Measurements from ENCODE around the gene LRFN2. TPM values are rescaled to one million over a fixed set of nuclear protein-coding genes. Genes with fewer than 3 reads are reported as not detected.

LRFN2 gene
- polyA plus RNA-seq, 1 donor (not counting 4 experiments of a cell fraction or from before 2014, with no cell fraction given): not detected

- DNase-seq (ENCODE audit: low read depth, low spot score) (peak; percentile 32), FAIRE-seq (peak; percentile 49)
- H3K27me3 ChIP-seq (ENCODE audit: control insufficient read depth, extremely low read depth, insufficient read depth, low read length): no peaks in the 10 kb centered on the region
- no peak overlapping the region for H3K9ac ChIP-seq (ENCODE audit: control insufficient read depth, extremely low read depth, insufficient read depth, low read length)
- TF ChIP-seq EZH2 (IDR thresholded peaks at IDR 0.05; ENCODE audit: low read length): no peak
- no peak for TF ChIP-seq CTCF (optimal IDR thresholded peaks at IDR 0.05 in 1 of 3, IDR thresholded peaks at IDR 0.05 in 1 of 3, conservative IDR thresholded peaks at IDR 0.05 in 1 of 3; ENCODE audit: extremely low read depth in 1 of 3, insufficient read depth in 2 of 3, low read length in 3 of 3)
- dilution Hi-C loops (cut with MboI; ENCODE audit: extremely low pct_ligation_motif_present, low sequenced_read_pairs): no loop called here
- H3K4me3 ChIP-seq (ENCODE audit: control insufficient read depth in 2 of 3, extremely low read depth in 1 of 3, insufficient read depth in 2 of 3, low read depth in 1 of 3, low read length in 3 of 3): no peak overlapping the region
- H2AFZ ChIP-seq (ENCODE audit: control insufficient read depth, low read length): no peak overlapping the region
- no peaks in the 10 kb centered on the region for H4K20me1 ChIP-seq (ENCODE audit: control insufficient read depth, extremely low read depth, insufficient read depth, low read length)
- H3K4me1 ChIP-seq (ENCODE audit: control insufficient read depth, extremely low read depth, insufficient read depth, low read length): peaks cover 3% of the 10 kb centered on the region
- no peak overlapping the region for H3K27ac ChIP-seq (ENCODE audit: control insufficient read depth, insufficient read depth, low read length)
- H3K9me3 ChIP-seq (ENCODE audit: control insufficient read depth, low read depth, low read length): no peaks in the 10 kb centered on the region
- H3K79me2 ChIP-seq (ENCODE audit: control insufficient read depth, insufficient read depth, low read length): no peaks in the 10 kb centered on the region
- no peaks in the 10 kb centered on the region for H3K9me1 ChIP-seq (ENCODE audit: control insufficient read depth, extremely low read depth, insufficient read depth, low read length)
- H3K4me2 ChIP-seq (ENCODE audit: control insufficient read depth, extremely low read depth, insufficient read depth, low read depth, low read length): peak overlapping the region; percentile 36
- H3K36me3 ChIP-seq (ENCODE audit: control insufficient read depth in 2 of 2, extremely low read depth in 1 of 2, insufficient read depth in 2 of 2, low read length in 2 of 2): no peaks in the 10 kb centered on the region
Observed at GRCh38 chr6:40371621-40372020, 215.5 kb downstream of the LRFN2 start.

GRCh38 chr6:40371095-40371494, 216.1 kb downstream of the LRFN2 start:
- H3K27ac ChIP-seq (ENCODE audit: control insufficient read depth, insufficient read depth, low read length): no peak overlapping the region
- no peak overlapping the region for H3K9ac ChIP-seq (ENCODE audit: control insufficient read depth, extremely low read depth, insufficient read depth, low read length)
- H3K9me3 ChIP-seq (ENCODE audit: control insufficient read depth, low read depth, low read length): no peaks in the 10 kb centered on the region
- FAIRE-seq (no peak), DNase-seq (ENCODE audit: low read depth, low spot score) (no peak)
- no peaks in the 10 kb centered on the region for H3K36me3 ChIP-seq (ENCODE audit: control insufficient read depth in 2 of 2, extremely low read depth in 1 of 2, insufficient read depth in 2 of 2, low read length in 2 of 2)
- H3K27me3 ChIP-seq (ENCODE audit: control insufficient read depth, extremely low read depth, insufficient read depth, low read length): no peaks in the 10 kb centered on the region
- H3K4me2 ChIP-seq (ENCODE audit: control insufficient read depth, extremely low read depth, insufficient read depth, low read depth, low read length): peak overlapping the region; percentile 27
- peaks cover 3% of the 10 kb centered on the region for H3K4me1 ChIP-seq (ENCODE audit: control insufficient read depth, extremely low read depth, insufficient read depth, low read length)
- no peak overlapping the region for H2AFZ ChIP-seq (ENCODE audit: control insufficient read depth, low read length)
- H3K4me3 ChIP-seq (ENCODE audit: control insufficient read depth in 2 of 3, extremely low read depth in 1 of 3, insufficient read depth in 2 of 3, low read depth in 1 of 3, low read length in 3 of 3): no peak overlapping the region
- TF ChIP-seq CTCF (optimal IDR thresholded peaks at IDR 0.05 in 1 of 3, IDR thresholded peaks at IDR 0.05 in 1 of 3, conservative IDR thresholded peaks at IDR 0.05 in 1 of 3; ENCODE audit: extremely low read depth in 1 of 3, insufficient read depth in 2 of 3, low read length in 3 of 3): no peak
- no peak for TF ChIP-seq EZH2 (IDR thresholded peaks at IDR 0.05; ENCODE audit: low read length)
- H3K79me2 ChIP-seq (ENCODE audit: control insufficient read depth, insufficient read depth, low read length): no peaks in the 10 kb centered on the region
- dilution Hi-C loops (cut with MboI; ENCODE audit: extremely low pct_ligation_motif_present, low sequenced_read_pairs): no loop called here
- H4K20me1 ChIP-seq (ENCODE audit: control insufficient read depth, extremely low read depth, insufficient read depth, low read length): no peaks in the 10 kb centered on the region
- H3K9me1 ChIP-seq (ENCODE audit: control insufficient read depth, extremely low read depth, insufficient read depth, low read length): no peaks in the 10 kb centered on the region
